Muscle of leg (tissue), 11 donors: ENCODE data around the gene WFIKKN1. TPM values are rescaled to one million over a fixed set of nuclear protein-coding genes. Genes with fewer than 3 reads are reported as not detected.

ENCODE experiments used
- DNase-seq: peaks from one replicate; pipeline ENCODE4 v3.0.0; 2013
- H3K27ac ChIP-seq: one replicate; pipeline ENCODE4 v1.5.1; 2013; ENCODE audit warnings: mild to moderate bottlenecking, low read length, control low read depth
- H3K27me3 ChIP-seq: one replicate; pipeline ENCODE4 v1.6.1; 2013; ENCODE audit warnings: low read length; ENCODE audit not compliant: control insufficient read depth, insufficient read depth
- H3K36me3 ChIP-seq: one replicate; pipeline ENCODE4 v1.6.1; 2013; ENCODE audit warnings: low read length; ENCODE audit not compliant: control insufficient read depth, insufficient read depth
- H3K4me1 ChIP-seq: one replicate; pipeline ENCODE4 v1.6.1; 2013; ENCODE audit warnings: low read length; ENCODE audit not compliant: control insufficient read depth, insufficient read depth
- H3K4me3 ChIP-seq: one replicate; pipeline ENCODE4 v1.5.1; 2013; ENCODE audit warnings: low read length, control low read depth
- H3K9me3 ChIP-seq: replicated peaks from 2 replicates; pipeline ENCODE4 v1.6.1; 2013; ENCODE audit warnings: low read depth, low read length; ENCODE audit not compliant: control insufficient read depth
- WGBS: methylation state at CpG from one replicate; pipeline ENCODE4 v1.1.5; 2013; ENCODE audit warnings: missing lambda C conversion rate; ENCODE audit not compliant: insufficient coverage; 5-methylcytosine and 5-hydroxymethylcytosine counted together
- polyA plus RNA-seq, 8 donors: library from polyadenylated mRNA; unstranded; fragments of 120-200 nt; gene quantifications; one replicate each; pipeline versions ENCODE4 v1.2.1 to v1.2.3, GENCODE V29; 2013; ENCODE audit warnings: inconsistent platforms in 1 of 8, low replicate concordance in 1 of 8; ENCODE audit not compliant: insufficient read length in 8 of 8, insufficient read depth in 1 of 8
- total RNA-seq: library from RNA; stranded (reverse); fragments of 120-200 nt; gene quantifications from one replicate; pipeline ENCODE4 v1.2.4, GENCODE V29; 2013

WFIKKN1 gene
- total and polyA plus RNA-seq, 9 donors: 0.12 to 0.82 (median 0.33) TPM

DNA sequence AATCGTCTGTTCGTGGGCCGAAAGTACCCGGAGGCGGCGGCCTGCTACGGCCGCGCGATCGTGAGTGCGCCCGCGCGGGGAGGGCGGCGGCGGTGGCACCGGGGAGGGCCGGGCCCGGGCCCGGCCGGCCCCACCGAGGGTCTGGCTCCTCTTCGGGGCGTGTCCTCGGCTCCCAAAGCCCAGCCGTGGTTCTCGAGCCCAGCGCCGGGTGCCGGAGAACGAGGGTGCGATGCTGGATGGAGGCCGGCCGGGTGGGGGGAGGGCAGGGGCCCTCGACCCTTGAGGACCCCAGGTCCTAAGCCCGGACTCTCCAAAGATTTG lies 49.8 kb downstream of the WFIKKN1 start:
- H3K36me3 ChIP-seq: peaks cover 30% of the 10 kb centered on the region
- peaks cover 49% of the 10 kb centered on the region for H3K4me1 ChIP-seq
- peak overlapping the region; percentile 77 for H3K4me3 ChIP-seq
- peak overlapping the region; percentile 62 for H3K27ac ChIP-seq
- H3K9me3 ChIP-seq: no peaks in the 10 kb centered on the region
- under 1% methylated on average over 32 of the region's 38 CpGs for WGBS
- DNase-seq: no peak
- H3K27me3 ChIP-seq: peaks cover 22% of the 10 kb centered on the region

DNA sequence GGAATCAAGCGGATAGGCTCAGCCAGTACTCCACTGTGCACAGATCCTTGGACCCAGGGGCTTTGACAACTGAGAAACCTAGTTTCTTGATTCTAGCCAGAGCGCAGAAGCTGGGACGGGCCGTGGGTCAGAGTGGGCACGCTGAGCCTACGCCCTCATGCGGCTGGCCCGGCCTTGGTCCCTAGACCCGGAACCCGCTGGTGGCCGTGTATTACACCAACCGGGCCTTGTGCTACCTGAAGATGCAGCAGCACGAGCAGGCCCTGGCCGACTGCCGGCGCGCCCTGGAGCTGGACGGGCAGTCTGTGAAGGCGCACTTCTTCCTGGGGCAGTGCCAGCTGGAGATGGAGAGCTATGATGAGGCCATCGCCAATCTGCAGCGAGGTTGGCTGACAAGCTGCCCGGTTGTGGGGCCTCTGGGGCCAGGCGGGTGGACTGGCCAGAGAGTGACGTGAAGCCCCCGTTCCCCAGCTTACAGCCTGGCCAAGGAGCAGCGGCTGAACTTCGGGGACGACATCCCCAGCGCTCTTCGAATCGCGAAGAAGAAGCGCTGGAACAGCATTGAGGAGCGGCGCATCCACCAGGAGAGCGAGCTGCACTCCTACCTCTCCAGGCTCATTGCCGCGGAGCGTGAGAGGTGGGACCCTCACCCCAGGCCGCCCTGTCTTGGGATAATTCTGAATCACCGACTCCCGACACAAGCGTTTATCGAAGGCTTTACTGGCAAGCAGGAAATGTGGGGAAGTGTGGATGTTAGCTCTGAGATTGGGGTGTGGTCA lies 50.4 kb downstream of the WFIKKN1 start:
- Histone ChIP-seq H3K27ac (peak overlapping the region; percentile 62), H3K4me3 (peak overlapping the region; percentile 77), H3K27me3 (peaks cover 17% of the 10 kb centered on the region), H3K36me3 (peaks cover 35% of the 10 kb centered on the region), H3K4me1 (peaks cover 44% of the 10 kb centered on the region), H3K9me3 (no peaks in the 10 kb centered on the region)
- DNase-seq: no peak
- WGBS: 43% methylated on average over 39 of the region's 44 CpGs

DNA sequence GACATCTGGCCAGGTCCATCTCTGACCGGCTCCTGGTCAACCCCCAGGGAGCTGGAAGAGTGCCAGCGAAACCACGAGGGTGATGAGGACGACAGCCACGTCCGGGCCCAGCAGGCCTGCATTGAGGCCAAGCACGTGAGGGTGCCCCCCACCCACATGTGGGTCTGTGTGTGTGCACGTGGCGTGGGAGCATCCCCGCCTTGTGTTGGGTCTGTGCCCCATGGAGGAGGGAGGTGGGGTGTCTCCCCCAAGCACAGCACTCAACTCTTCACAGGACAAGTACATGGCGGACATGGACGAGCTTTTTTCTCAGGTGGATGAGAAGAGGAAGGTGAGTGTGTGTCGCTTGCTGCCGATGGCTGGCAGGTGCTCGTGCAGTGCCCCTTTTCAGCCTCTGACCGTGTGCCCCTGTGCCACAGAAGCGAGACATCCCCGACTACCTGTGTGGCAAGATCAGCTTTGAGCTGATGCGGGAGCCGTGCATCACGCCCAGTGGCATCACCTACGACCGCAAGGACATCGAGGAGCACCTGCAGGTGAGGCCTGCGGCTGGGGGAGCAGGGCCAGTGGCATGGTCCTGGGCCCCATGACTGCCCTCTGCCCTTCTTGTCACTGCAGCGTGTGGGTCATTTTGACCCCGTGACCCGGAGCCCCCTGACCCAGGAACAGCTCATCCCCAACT lies 51.1 kb downstream of the WFIKKN1 start:
- H3K27ac ChIP-seq: no peak overlapping the region
- 84% methylated on average over 19 of the region's 28 CpGs for WGBS
- no peak for DNase-seq
- H3K9me3 ChIP-seq: no peaks in the 10 kb centered on the region
- peaks cover 43% of the 10 kb centered on the region for H3K36me3 ChIP-seq
- H3K27me3 ChIP-seq: peaks cover 13% of the 10 kb centered on the region
- no peak overlapping the region for H3K4me3 ChIP-seq
- H3K4me1 ChIP-seq: peaks cover 44% of the 10 kb centered on the region

DNA sequence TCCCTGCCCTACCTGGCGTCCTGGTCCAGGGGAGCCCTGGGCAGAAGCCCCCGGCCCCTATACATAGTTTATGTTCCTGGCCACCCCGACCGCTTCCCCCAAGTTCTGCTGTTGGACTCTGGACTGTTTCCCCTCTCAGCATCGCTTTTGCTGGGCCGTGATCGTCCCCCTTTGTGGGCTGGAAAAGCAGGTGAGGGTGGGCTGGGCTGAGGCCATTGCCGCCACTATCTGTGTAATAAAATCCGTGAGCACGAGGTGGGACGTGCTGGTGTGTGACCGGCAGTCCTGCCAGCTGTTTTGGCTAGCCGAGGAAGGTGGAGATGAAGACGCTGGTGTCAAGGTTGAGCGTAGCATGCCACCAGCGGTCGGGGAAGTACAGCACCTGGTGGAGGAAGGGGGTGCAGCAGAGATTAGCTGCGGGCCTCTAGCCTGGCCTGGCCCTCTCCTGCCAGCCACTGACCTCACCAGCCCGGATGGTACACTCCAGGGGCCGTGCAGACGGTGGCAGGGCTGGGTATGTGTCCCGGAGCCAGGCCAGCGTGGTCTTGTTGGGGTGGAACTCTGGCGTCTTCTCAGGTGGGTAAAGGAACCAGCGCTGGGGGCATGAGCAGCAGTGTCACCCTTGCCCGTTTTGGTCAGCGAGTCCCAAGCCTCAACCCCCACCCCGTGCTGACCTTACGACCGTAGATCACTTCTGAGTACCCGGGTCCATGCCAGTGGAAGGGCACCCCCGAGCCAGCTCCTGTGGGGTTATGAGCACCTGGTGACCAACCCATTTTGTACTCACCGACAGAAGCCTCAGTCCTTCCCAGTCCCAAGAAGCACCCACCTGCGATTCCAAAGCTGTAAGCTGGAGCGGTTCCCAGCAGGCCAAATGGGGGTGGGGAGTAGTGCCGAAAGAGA lies 52.0 kb downstream of the WFIKKN1 start:
- Histone ChIP-seq H3K4me3 (no peak overlapping the region), H3K4me1 (peaks cover 44% of the 10 kb centered on the region), H3K27me3 (peaks cover 5% of the 10 kb centered on the region), H3K36me3 (peaks cover 50% of the 10 kb centered on the region), H3K9me3 (no peaks in the 10 kb centered on the region), H3K27ac (no peak overlapping the region)
- 80% methylated on average over 35 of the region's 36 CpGs for WGBS
- DNase-seq: no peak

DNA sequence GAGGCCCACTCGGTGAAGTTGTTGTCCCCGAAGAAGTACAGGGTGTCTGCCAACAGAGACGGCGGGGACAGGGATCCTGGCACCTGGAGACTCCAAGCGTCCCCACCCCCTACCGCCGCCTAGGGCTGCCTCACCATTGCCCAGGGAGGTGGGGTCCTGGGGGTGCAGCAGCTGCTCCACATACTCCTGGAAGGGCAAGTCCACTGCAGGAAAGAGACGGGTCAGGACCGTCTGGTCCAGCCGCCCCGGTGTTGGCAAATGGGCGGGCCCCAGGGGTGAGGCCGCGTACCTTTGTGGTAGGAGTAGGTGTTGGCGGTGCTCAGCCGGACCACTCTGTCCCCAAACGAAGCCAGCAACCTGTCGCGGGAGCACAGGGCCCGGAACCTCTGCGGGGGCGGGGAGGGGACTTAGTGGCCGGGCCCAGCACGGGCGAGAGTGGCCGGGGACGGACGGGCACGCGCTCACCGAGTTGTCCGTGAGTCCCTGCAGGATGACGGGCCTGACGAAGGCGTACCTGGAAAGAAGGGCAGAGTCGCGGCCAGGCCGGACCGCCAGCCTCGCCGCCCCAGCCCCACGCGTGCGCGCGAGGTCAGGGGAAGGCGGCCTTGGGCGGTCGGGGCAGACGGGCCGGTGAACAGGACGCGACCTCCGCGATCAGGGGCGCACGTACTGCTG lies 52.7 kb downstream of the WFIKKN1 start:
- H3K9me3 ChIP-seq: no peaks in the 10 kb centered on the region
- DNase-seq: no peak
- H3K27me3 ChIP-seq: no peaks in the 10 kb centered on the region
- peaks cover 44% of the 10 kb centered on the region for H3K4me1 ChIP-seq
- 4% methylated on average over 45 of the region's 57 CpGs for WGBS
- peaks cover 50% of the 10 kb centered on the region for H3K36me3 ChIP-seq
- H3K27ac ChIP-seq: no peak overlapping the region
- peak overlapping the region; percentile 61 for H3K4me3 ChIP-seq

Other genes starting within 250 kb of the WFIKKN1 start
- 16.3 TPM for gene PGAP6, start 249.0 kb upstream of the WFIKKN1 start, total RNA-seq
- gene PGAP6, start 249.0 kb upstream of the WFIKKN1 start, polyA plus RNA-seq: 10 to 100 TPM; 23.3 to 38.2 (median 29.3) TPM
- gene NME4, start 233.8 kb upstream of the WFIKKN1 start, total RNA-seq: 53.5 TPM
- 100 to 1,000 TPM in 3 of 8 donors, 10 to 100 TPM in 5; 70.9 to 115 (median 97.2) TPM for gene NME4, start 233.8 kb upstream of the WFIKKN1 start, polyA plus RNA-seq
- gene DECR2, start 229.1 kb upstream of the WFIKKN1 start, total RNA-seq: 8.4 TPM
- 10 to 100 TPM in 7 of 8 donors, 1 to 10 TPM in 1; 8.8 to 20.6 (median 13.4) TPM for gene DECR2, start 229.1 kb upstream of the WFIKKN1 start, polyA plus RNA-seq
- 13.9 TPM for gene RAB11FIP3, start 205.3 kb upstream of the WFIKKN1 start, total RNA-seq
- 10 to 100 TPM; 26.5 to 35.8 (median 29.8) TPM for gene RAB11FIP3, start 205.3 kb upstream of the WFIKKN1 start, polyA plus RNA-seq
- gene CAPN15, start 103.3 kb upstream of the WFIKKN1 start, total RNA-seq: 17.2 TPM
- gene CAPN15, start 103.3 kb upstream of the WFIKKN1 start, polyA plus RNA-seq: 10 to 100 TPM; 20.0 to 36.7 (median 30.5) TPM
- 0.13 TPM for gene PRR35, start 70.6 kb upstream of the WFIKKN1 start, total RNA-seq
- under 1 TPM in 7 of 8 donors, not detected in 1; 0.07 to 0.30 (median 0.13) TPM for gene PRR35, start 70.6 kb upstream of the WFIKKN1 start, polyA plus RNA-seq
- 1.5 TPM for gene NHLRC4, start 64.0 kb upstream of the WFIKKN1 start, total RNA-seq
- 1 to 10 TPM; 1.3 to 1.8 (median 1.5) TPM for gene NHLRC4, start 64.0 kb upstream of the WFIKKN1 start, polyA plus RNA-seq
- 12.2 TPM for gene PIGQ, start 61.0 kb upstream of the WFIKKN1 start, total RNA-seq
- gene PIGQ, start 61.0 kb upstream of the WFIKKN1 start, polyA plus RNA-seq: 10 to 100 TPM; 14.1 to 23.2 (median 19.2) TPM
- gene RAB40C, start 40.9 kb upstream of the WFIKKN1 start, total RNA-seq: 9.4 TPM
- 10 to 100 TPM; 10.3 to 15.4 (median 13.2) TPM for gene RAB40C, start 40.9 kb upstream of the WFIKKN1 start, polyA plus RNA-seq
- gene METTL26, start 5.3 kb downstream of the WFIKKN1 start, total RNA-seq: 47.9 TPM
- 10 to 100 TPM; 39.3 to 59.1 (median 42.5) TPM for gene METTL26, start 5.3 kb downstream of the WFIKKN1 start, polyA plus RNA-seq
- gene MCRIP2, start 10.8 kb downstream of the WFIKKN1 start, total RNA-seq: 18.6 TPM
- gene MCRIP2, start 10.8 kb downstream of the WFIKKN1 start, polyA plus RNA-seq: 10 to 100 TPM in 4 of 8 donors, 1 to 10 TPM in 4; 7.7 to 16.8 (median 10.8) TPM
- gene WDR90, start 18.4 kb downstream of the WFIKKN1 start, total RNA-seq: 12.3 TPM
- 10 to 100 TPM; 10.6 to 30.5 (median 20.3) TPM for gene WDR90, start 18.4 kb downstream of the WFIKKN1 start, polyA plus RNA-seq
- gene RHOT2, start 37.1 kb downstream of the WFIKKN1 start, total RNA-seq: 31.6 TPM
- gene RHOT2, start 37.1 kb downstream of the WFIKKN1 start, polyA plus RNA-seq: 10 to 100 TPM; 45.1 to 88.7 (median 66.5) TPM
- gene RHBDL1, start 44.7 kb downstream of the WFIKKN1 start, total RNA-seq: 1.3 TPM
- gene RHBDL1, start 44.7 kb downstream of the WFIKKN1 start, polyA plus RNA-seq: 1 to 10 TPM in 6 of 8 donors, under 1 TPM in 2; 0.84 to 2.6 (median 1.7) TPM
- gene STUB1, start 49.4 kb downstream of the WFIKKN1 start, total RNA-seq: 70.7 TPM
- 100 to 1,000 TPM in 4 of 8 donors, 10 to 100 TPM in 4; 93.9 to 115 (median 100) TPM for gene STUB1, start 49.4 kb downstream of the WFIKKN1 start, polyA plus RNA-seq
- gene JMJD8, start 53.3 kb downstream of the WFIKKN1 start, total RNA-seq: 20.7 TPM
- gene JMJD8, start 53.3 kb downstream of the WFIKKN1 start, polyA plus RNA-seq: 10 to 100 TPM; 27.3 to 40.2 (median 34.5) TPM
- 2.0 TPM for gene WDR24, start 59.4 kb downstream of the WFIKKN1 start, total RNA-seq
- gene WDR24, start 59.4 kb downstream of the WFIKKN1 start, polyA plus RNA-seq: 10 to 100 TPM in 1 of 8 donors, 1 to 10 TPM in 7; 7.1 to 10.5 (median 8.9) TPM
- not detected for gene FBXL16, start 74.8 kb downstream of the WFIKKN1 start, total RNA-seq
- gene FBXL16, start 74.8 kb downstream of the WFIKKN1 start, polyA plus RNA-seq: under 1 TPM; 0.18 to 0.87 (median 0.42) TPM
- 35.6 TPM for gene METRN, start 84.1 kb downstream of the WFIKKN1 start, total RNA-seq
- gene METRN, start 84.1 kb downstream of the WFIKKN1 start, polyA plus RNA-seq: 10 to 100 TPM; 33.3 to 49.6 (median 34.9) TPM
- 29.8 TPM for gene ANTKMT, start 90.2 kb downstream of the WFIKKN1 start, total RNA-seq
- gene ANTKMT, start 90.2 kb downstream of the WFIKKN1 start, polyA plus RNA-seq: 10 to 100 TPM; 14.1 to 22.8 (median 16.0) TPM
- gene CCDC78, start 95.5 kb downstream of the WFIKKN1 start, total RNA-seq: 0.18 TPM
- 1 to 10 TPM in 7 of 8 donors, under 1 TPM in 1; 0.77 to 2.1 (median 1.3) TPM for gene CCDC78, start 95.5 kb downstream of the WFIKKN1 start, polyA plus RNA-seq
- 1.7 TPM for gene HAGHL, start 96.1 kb downstream of the WFIKKN1 start, total RNA-seq
- 1 to 10 TPM; 1.8 to 4.7 (median 2.9) TPM for gene HAGHL, start 96.1 kb downstream of the WFIKKN1 start, polyA plus RNA-seq
- 18.3 TPM for gene CIAO3, start 110.0 kb downstream of the WFIKKN1 start, total RNA-seq
- gene CIAO3, start 110.0 kb downstream of the WFIKKN1 start, polyA plus RNA-seq: 10 to 100 TPM; 14.3 to 19.6 (median 17.5) TPM
- gene MSLN, start 129.7 kb downstream of the WFIKKN1 start, total RNA-seq: 0.31 TPM
- gene MSLN, start 129.7 kb downstream of the WFIKKN1 start, polyA plus RNA-seq: 1 to 10 TPM in 4 of 8 donors, under 1 TPM in 4; 0.23 to 6.9 (median 0.93) TPM
- gene RPUSD1, start 157.4 kb downstream of the WFIKKN1 start, total RNA-seq: 9.4 TPM
- 10 to 100 TPM; 10.0 to 13.9 (median 12.0) TPM for gene RPUSD1, start 157.4 kb downstream of the WFIKKN1 start, polyA plus RNA-seq
- 14.5 TPM for gene CHTF18, start 157.6 kb downstream of the WFIKKN1 start, total RNA-seq
- 10 to 100 TPM; 11.5 to 27.1 (median 18.0) TPM for gene CHTF18, start 157.6 kb downstream of the WFIKKN1 start, polyA plus RNA-seq
- not detected for gene GNG13, start 169.7 kb downstream of the WFIKKN1 start, total RNA-seq
- gene GNG13, start 169.7 kb downstream of the WFIKKN1 start, polyA plus RNA-seq: under 1 TPM in 1 of 8 donors, not detected in 7; 0.20 TPM